Activated naive CD4-positive, alpha-beta T cell treated with anti-CD3 and anti-CD28 coated beads, Interleukin-2, amount 10 ng/mL, durations not matched to agents 7 days and 5 days (primary cell): ENCODE data around the gene DDX10.
"Not testable (repeated sequence)": the region's sequence is repeated elsewhere in the genome, so short reads cannot be mapped to it uniquely, and the experiment has no call there.

ENCODE experiments used
- CTCF ChIA-PET: fragments of 350-600 bp; sonication (Branson Sonifier 250); formaldehyde crosslinking; loops from one replicate; lab custom pipeline; 2021; ENCODE audit warnings: antibody characterized with exemption; lab: Charles Lee
- DNase-seq: peaks from one replicate; pipeline ENCODE4 v3.0.0-alpha.2; 2020
- H3K27ac Mint-ChIP-seq: one replicate; pipeline ENCODE4 v1.8.0; 2021; ENCODE audit warnings: mild to moderate bottlenecking, moderate library complexity, mixed read lengths
- H3K27me3 Mint-ChIP-seq: one replicate; pipeline ENCODE4 v1.8.0; 2021; ENCODE audit warnings: mild to moderate bottlenecking, mixed read lengths
- H3K36me3 Mint-ChIP-seq: one replicate; pipeline ENCODE4 v1.8.0; 2021; ENCODE audit warnings: mixed read lengths
- H3K4me1 Mint-ChIP-seq: one replicate; pipeline ENCODE4 v1.8.0; 2021; ENCODE audit warnings: mixed read lengths
- H3K4me3 Mint-ChIP-seq: one replicate; pipeline ENCODE4 v1.8.0; 2021; ENCODE audit warnings: mild to moderate bottlenecking, moderate library complexity, mixed read lengths
- H3K9me3 Mint-ChIP-seq: one replicate; pipeline ENCODE4 v1.8.0; 2021; ENCODE audit warnings: mixed read lengths

The DDX10 gene

DNA sequence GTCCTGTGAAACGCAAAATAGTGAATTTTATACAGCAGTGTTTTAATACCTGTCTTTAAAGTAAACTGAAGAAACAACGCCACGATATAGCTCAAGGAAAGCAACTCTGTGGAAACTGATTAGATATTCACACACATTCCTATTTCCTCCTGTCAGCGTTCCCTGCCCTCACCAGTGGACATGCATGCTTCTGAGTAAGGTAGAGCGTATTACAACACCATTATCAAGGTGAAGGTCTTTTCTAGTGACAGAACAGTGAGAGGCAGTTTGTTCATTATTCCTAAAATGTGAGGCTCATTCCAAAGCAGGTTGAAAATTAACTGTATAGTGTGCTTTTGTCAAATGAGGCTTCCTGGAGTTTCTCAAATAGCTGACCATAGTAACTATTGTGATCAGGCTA is 153.1 kb downstream of the DDX10 start:
- Mint-ChIP-seq H3K4me3 (no peak overlapping the region), H3K36me3 (no peaks in the 10 kb centered on the region), H3K9me3 (no peaks in the 10 kb centered on the region), H3K4me1 (no peaks in the 10 kb centered on the region), H3K27me3 (no peaks in the 10 kb centered on the region), H3K27ac (no peak overlapping the region)
- no peak for DNase-seq
- CTCF ChIA-PET = interaction anchor here (0.6 kb wide), 1 partner anchor 49 kb away, joined by 3 read pairs; no protein-coding TSS in a partner anchor

GRCh38 chr11:108818971-108819370 is 154.1 kb downstream of the DDX10 start:
- CTCF ChIA-PET = no interaction called here
- H3K36me3 Mint-ChIP-seq = no peaks in the 10 kb centered on the region
- no peak overlapping the region for H3K4me3 Mint-ChIP-seq
- H3K27ac Mint-ChIP-seq = no peak overlapping the region
- DNase-seq = no peak
- H3K27me3 Mint-ChIP-seq = no peaks in the 10 kb centered on the region
- H3K4me1 Mint-ChIP-seq = no peaks in the 10 kb centered on the region
- no peaks in the 10 kb centered on the region for H3K9me3 Mint-ChIP-seq

DNA sequence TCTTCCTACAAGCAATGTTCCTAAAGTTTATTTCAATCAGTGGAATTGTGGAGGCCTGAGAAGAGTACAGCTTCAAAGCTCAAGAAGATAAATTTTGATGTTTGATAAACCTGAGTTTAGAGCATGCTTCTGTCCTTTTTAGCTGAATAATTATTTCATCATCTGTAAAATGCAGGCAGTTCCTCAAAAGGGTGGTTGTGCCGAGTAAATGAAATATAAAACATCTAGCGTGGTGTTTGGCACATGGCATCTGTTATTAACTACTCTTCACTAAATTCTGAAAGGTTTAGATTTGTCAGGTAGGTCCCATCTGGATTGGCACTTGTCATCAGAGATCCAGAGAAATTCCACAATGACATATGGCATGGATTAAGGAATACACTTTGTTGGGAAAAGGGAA is 155.1 kb downstream of the DDX10 start:
- Mint-ChIP-seq H3K4me1 (no peaks in the 10 kb centered on the region), H3K27me3 (no peaks in the 10 kb centered on the region), H3K27ac (no peak overlapping the region), H3K9me3 (no peaks in the 10 kb centered on the region), H3K4me3 (no peak overlapping the region), H3K36me3 (no peaks in the 10 kb centered on the region)
- CTCF ChIA-PET = no interaction called here
- DNase-seq = no peak

DNA sequence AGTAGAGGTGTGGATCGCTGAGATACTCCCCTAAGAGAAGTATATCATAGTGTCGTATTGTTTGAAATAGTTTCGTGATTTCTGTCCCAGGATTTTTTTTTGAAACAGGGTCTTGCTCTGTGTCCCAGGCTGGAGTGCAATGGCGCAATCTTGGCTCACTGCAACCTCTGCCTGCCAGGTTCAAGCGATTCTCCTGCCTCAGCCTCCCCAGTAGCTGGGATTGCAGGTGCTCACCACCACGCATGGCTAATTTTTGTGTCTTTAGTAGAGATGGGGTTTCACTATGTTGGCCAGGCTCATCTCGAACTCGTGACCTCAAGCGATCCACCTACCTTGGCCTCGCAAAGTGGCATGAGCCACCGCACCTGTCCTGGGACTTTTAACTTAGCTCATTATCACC is 159.1 kb downstream of the DDX10 start:
- DNase-seq, H3K9me3 Mint-ChIP-seq, H3K27ac Mint-ChIP-seq, H3K27me3 Mint-ChIP-seq, H3K4me3 Mint-ChIP-seq, H3K36me3 Mint-ChIP-seq, H3K4me1 Mint-ChIP-seq, CTCF ChIA-PET: not testable (repeated sequence)

- H3K36me3 Mint-ChIP-seq = no peaks in the 10 kb centered on the region
- H3K9me3 Mint-ChIP-seq = peaks cover 4% of the 10 kb centered on the region
- no peak overlapping the region for H3K27ac Mint-ChIP-seq
- no peaks in the 10 kb centered on the region for H3K27me3 Mint-ChIP-seq
- H3K4me1 Mint-ChIP-seq = peaks cover 3% of the 10 kb centered on the region
- CTCF ChIA-PET = no interaction called here
- no peak for DNase-seq
- H3K4me3 Mint-ChIP-seq = no peak overlapping the region
These were observed 159.7 kb downstream of the DDX10 start for GRCh38 chr11:108824545-108824944.

GRCh38 chr11:108825381-108825780 is 160.5 kb downstream of the DDX10 start:
- H3K9me3 Mint-ChIP-seq = peaks cover 8% of the 10 kb centered on the region
- no peaks in the 10 kb centered on the region for H3K27me3 Mint-ChIP-seq
- H3K4me1 Mint-ChIP-seq = peaks cover 12% of the 10 kb centered on the region
- H3K4me3 Mint-ChIP-seq = no peak overlapping the region
- CTCF ChIA-PET = no interaction called here
- DNase-seq = no peak
- H3K36me3 Mint-ChIP-seq = no peaks in the 10 kb centered on the region
- H3K27ac Mint-ChIP-seq = no peak overlapping the region

DNA sequence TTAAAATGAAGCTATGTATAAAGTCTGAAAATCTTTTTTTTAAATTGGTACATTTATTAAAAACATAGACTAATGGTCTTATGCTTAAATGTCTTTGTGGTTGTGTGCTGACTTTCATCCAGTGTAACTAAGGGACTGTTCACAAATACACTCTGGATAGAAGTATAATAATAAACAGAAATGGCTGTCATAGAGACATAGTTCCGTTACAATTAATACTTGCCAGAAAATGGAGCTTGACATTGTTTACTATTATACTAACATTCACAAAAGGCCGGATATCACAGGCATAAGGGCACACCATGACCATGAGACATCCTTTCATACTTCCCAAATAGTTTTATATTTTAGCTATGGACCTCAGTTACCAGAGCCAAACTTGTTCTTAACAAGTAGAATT is 161.3 kb downstream of the DDX10 start:
- CTCF ChIA-PET = no interaction called here
- no peaks in the 10 kb centered on the region for H3K27me3 Mint-ChIP-seq
- H3K4me1 Mint-ChIP-seq = peaks cover 14% of the 10 kb centered on the region
- no peak overlapping the region for H3K4me3 Mint-ChIP-seq
- no peaks in the 10 kb centered on the region for H3K36me3 Mint-ChIP-seq
- DNase-seq = no peak
- peaks cover 8% of the 10 kb centered on the region for H3K9me3 Mint-ChIP-seq
- no peak overlapping the region for H3K27ac Mint-ChIP-seq

DNA sequence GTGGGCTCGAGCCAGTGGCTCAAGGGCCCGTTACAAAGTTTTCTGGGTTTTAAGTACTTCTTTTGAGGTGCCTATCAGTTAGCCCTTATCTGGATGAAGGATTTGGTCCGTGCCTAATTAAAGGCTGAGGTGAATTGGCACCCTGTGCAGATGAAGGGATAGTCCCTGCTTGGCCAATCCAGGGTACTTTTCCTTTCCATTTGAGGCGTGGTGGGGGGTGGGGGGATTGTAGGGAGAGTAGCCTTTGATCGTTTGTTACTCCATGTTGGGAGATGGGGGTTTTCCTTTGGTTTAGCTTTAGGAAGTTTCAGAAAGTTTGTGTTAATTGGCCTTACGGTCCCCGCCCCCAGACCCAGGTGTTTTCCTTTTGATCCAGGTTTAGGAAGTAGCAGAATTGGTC is 170.8 kb downstream of the DDX10 start:
- H3K36me3 Mint-ChIP-seq = peaks cover 10% of the 10 kb centered on the region
- H3K4me3 Mint-ChIP-seq = no peak overlapping the region
- no peaks in the 10 kb centered on the region for H3K27me3 Mint-ChIP-seq
- DNase-seq = no peak
- H3K4me1 Mint-ChIP-seq = peaks cover 2% of the 10 kb centered on the region
- CTCF ChIA-PET = no interaction called here
- H3K9me3 Mint-ChIP-seq = no peaks in the 10 kb centered on the region
- no peak overlapping the region for H3K27ac Mint-ChIP-seq

DNA sequence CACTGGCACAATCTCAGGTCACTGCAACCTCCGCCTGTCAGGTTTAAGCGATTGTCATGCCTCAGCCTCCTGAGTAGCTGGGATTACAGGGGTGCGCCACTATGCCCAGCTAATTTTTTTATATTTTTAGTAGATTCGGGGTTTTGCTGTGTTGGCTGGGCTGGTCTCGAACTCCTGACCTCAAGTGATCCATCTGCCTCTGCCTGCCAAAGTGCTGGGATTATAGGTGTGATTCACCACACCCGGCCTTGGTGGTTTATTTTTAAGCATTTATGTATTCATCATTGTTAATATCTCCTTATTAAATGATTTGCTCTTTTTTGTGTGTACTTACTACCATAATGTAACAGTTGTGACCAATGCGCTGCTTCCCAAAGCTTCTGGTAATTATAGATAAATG is 171.7 kb downstream of the DDX10 start:
- Mint-ChIP-seq H3K27ac (no peak overlapping the region), H3K4me3 (no peak overlapping the region), H3K4me1 (peaks cover 11% of the 10 kb centered on the region), H3K27me3 (no peaks in the 10 kb centered on the region), H3K9me3 (no peaks in the 10 kb centered on the region), H3K36me3 (peaks cover 14% of the 10 kb centered on the region)
- DNase-seq = no peak
- CTCF ChIA-PET = no interaction called here

DNA sequence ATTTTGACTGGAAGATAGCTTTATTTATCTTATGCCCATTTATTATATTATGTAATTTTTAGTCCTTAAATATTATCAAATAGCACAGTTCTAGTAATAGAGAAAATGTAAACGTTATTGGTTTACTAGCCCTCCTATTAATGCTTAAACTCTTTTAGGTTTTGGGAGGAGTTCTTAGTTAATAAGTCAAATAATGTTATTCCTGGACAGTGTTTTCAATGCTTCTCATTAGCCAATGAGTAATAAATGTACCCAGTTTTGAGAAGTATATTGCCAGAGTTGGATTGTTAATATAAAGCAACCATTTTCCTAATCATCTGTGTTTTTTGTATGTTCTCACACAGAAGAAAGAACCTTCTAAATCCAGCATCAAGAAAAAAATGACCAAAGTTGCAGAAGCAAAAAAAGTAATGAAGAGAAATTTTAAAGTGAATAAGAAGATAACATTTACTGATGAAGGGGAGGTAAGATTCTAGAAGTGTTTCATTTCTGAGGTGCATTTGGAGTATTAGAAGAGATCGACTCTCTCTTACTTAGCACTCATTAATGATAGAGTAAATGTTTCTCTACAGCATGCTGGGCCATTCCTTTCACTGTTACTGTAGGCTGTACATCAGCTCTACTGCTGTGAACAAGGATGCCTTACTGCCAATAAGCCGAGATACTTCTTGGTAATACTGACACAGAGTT is 173.4 kb downstream of the DDX10 start:
- Mint-ChIP-seq H3K4me1 (peaks cover 11% of the 10 kb centered on the region), H3K9me3 (no peaks in the 10 kb centered on the region), H3K4me3 (no peak overlapping the region), H3K36me3 (peaks cover 17% of the 10 kb centered on the region), H3K27ac (no peak overlapping the region), H3K27me3 (no peaks in the 10 kb centered on the region)
- CTCF ChIA-PET = no interaction called here
- DNase-seq = no peak

- H3K9me3 Mint-ChIP-seq = no peaks in the 10 kb centered on the region
- CTCF ChIA-PET = no interaction called here
- no peak overlapping the region for H3K27ac Mint-ChIP-seq
- peaks cover 11% of the 10 kb centered on the region for H3K4me1 Mint-ChIP-seq
- peaks cover 17% of the 10 kb centered on the region for H3K36me3 Mint-ChIP-seq
- H3K4me3 Mint-ChIP-seq = no peak overlapping the region
- no peaks in the 10 kb centered on the region for H3K27me3 Mint-ChIP-seq
- DNase-seq = no peak
These were observed 173.9 kb downstream of the DDX10 start for GRCh38 chr11:108838792-108839105.

- Mint-ChIP-seq H3K27ac (no peak overlapping the region), H3K36me3 (peaks cover 14% of the 10 kb centered on the region), H3K9me3 (no peaks in the 10 kb centered on the region), H3K27me3 (no peaks in the 10 kb centered on the region), H3K4me1 (peaks cover 5% of the 10 kb centered on the region), H3K4me3 (no peak overlapping the region)
- no peak for DNase-seq
- CTCF ChIA-PET = no interaction called here
These were observed 181.1 kb downstream of the DDX10 start for GRCh38 chr11:108846009-108846408.

DNA sequence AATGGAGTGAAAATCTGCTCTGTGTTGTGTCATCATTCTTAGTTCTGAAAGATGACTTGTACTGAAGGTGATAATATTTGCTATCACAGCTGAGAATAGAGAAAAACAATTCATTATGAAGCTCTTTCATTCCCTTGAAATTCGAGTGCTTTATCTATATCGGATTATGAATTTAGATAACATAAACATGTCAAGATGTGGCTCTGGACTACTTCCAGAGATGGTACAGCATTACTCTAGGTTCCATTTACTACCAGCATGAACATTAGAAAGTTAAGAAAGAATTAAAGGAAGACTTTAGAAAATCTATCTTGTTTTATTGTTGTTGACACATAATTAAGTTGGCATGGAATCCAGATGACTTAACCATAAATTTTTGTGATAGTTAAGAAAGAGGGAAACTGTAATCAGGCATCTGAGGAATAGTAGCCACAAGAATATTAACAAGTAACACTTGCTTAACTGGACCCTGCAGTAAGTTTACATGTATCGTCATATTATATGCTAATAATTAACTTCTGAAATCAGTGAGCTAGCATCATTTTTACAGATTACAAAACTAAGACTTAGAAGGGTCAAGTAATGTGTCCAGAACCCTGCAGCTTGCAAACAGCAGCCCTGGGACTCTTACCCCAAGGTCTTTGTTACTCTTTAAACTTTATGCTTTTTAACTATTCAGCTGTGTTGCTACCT is 182.6 kb downstream of the DDX10 start:
- Mint-ChIP-seq H3K9me3 (no peaks in the 10 kb centered on the region), H3K4me3 (no peak overlapping the region), H3K27me3 (no peaks in the 10 kb centered on the region), H3K27ac (no peak overlapping the region), H3K36me3 (peaks cover 10% of the 10 kb centered on the region), H3K4me1 (peaks cover 7% of the 10 kb centered on the region)
- CTCF ChIA-PET = no interaction called here
- DNase-seq = no peak

DNA sequence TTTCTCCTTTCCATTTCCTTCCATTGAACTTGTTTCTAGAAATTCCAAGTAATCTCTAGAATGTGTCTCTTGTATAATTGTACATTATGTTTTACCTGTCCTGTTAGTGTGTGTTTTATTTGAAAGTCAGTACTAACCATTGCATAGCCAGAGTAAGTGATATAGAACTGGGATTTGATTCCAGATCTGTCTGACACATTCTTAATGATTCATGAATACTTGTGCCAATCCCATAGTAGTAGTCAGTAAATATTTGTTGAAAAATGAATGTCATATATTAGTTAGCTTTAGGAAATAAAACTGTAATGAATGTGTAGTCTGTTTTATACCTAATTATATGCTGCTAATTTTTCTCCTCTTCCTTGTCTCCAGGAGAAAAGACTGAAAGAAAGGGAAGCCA is 186.9 kb downstream of the DDX10 start:
- Mint-ChIP-seq H3K36me3 (peaks cover 8% of the 10 kb centered on the region), H3K4me3 (no peak overlapping the region), H3K27ac (no peak overlapping the region), H3K27me3 (no peaks in the 10 kb centered on the region), H3K9me3 (no peaks in the 10 kb centered on the region), H3K4me1 (peaks cover 38% of the 10 kb centered on the region)
- no peak for DNase-seq
- CTCF ChIA-PET = interaction anchor here (3.1 kb wide), 1 partner anchor 11 kb away, joined by 9 read pairs; no protein-coding TSS in a partner anchor

DNA sequence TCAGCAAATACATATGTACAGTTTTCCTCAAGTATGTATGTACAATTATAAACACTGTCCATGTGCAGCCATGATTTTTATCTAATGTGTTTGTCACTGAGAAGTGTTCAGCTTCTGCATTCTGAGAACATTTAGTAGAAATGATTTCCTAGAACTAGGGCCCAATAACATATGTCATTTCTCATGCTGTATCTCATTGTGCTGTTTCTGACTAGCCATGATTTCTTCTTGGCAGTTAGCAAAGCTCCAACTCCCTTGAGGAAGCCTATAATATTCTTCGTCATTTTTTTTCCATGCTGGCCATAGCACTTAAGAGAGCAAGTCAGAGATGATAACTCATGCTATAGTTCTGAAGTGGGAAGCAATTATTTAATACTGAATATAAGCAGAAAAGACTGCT is 187.8 kb downstream of the DDX10 start:
- Mint-ChIP-seq H3K9me3 (no peaks in the 10 kb centered on the region), H3K27me3 (no peaks in the 10 kb centered on the region), H3K4me1 (peaks cover 38% of the 10 kb centered on the region), H3K27ac (peak overlapping the region; percentile 64), H3K4me3 (no peak overlapping the region), H3K36me3 (peaks cover 8% of the 10 kb centered on the region)
- CTCF ChIA-PET = interaction anchor here (3.1 kb wide), 1 partner anchor 10 kb away, joined by 9 read pairs; no protein-coding TSS in a partner anchor
- DNase-seq = no peak
